ENCODE measurements around the gene FMR1NB. TPM values are rescaled to one million over a fixed set of nuclear protein-coding genes. Genes with fewer than 3 reads are reported as not detected.

FMR1NB gene
- total and polyA plus RNA-seq, 2 experiments from 2014 or later = not detected

GRCh38 chrX:148069759-148070503 is 88.8 kb downstream of the FMR1NB start:
- no peak for DNase-seq (ENCODE audit: low spot score)
- H3K36me3 ChIP-seq (replicated peaks; ENCODE audit: insufficient read depth, low read depth) = no peaks in the 10 kb centered on the region
- WGBS (ENCODE audit: low lambda C conversion rate, missing lambda C conversion rate) = 82% methylated on average over 6 of the region's 6 CpGs
- H3K4me3 ChIP-seq = no peak overlapping the region
- no peaks in the 10 kb centered on the region for H3K79me2 ChIP-seq
- H3K9me2 ChIP-seq (replicated peaks; ENCODE audit: insufficient read depth) = no peaks in the 10 kb centered on the region
- H3K4me1 ChIP-seq (ENCODE audit: insufficient read depth) = no peaks in the 10 kb centered on the region
- H3K4me2 ChIP-seq = no peak overlapping the region
- no peak overlapping the region for H2AFZ ChIP-seq
- H3K9me3 ChIP-seq (ENCODE audit: low read depth) = no peaks in the 10 kb centered on the region
- H3K27me3 ChIP-seq = no peaks in the 10 kb centered on the region
- H3K27ac ChIP-seq = no peak overlapping the region
- no peaks in the 10 kb centered on the region for H4K20me1 ChIP-seq (ENCODE audit: insufficient read depth, poor library complexity, severe bottlenecking)
- TF ChIP-seq EZH2phosphoT487 (IDR thresholded peaks at IDR 0.05; ENCODE audit: low read depth, severe bottlenecking, unreplicated experiment) (no peak), CTCF (IDR thresholded peaks at IDR 0.05; ENCODE audit: poor library complexity) (no peak), EZH2 (IDR thresholded peaks at IDR 0.05; ENCODE audit: borderline replicate concordance) (no peak)

GRCh38 chrX:148070504-148070877 is 89.4 kb downstream of the FMR1NB start:
- no peaks in the 10 kb centered on the region for H3K4me1 ChIP-seq (ENCODE audit: insufficient read depth)
- no peaks in the 10 kb centered on the region for H3K79me2 ChIP-seq
- no peaks in the 10 kb centered on the region for H3K27me3 ChIP-seq
- no peaks in the 10 kb centered on the region for H3K36me3 ChIP-seq (replicated peaks; ENCODE audit: insufficient read depth, low read depth)
- DNase-seq (ENCODE audit: low spot score) = no peak
- no peak overlapping the region for H2AFZ ChIP-seq
- H3K9me3 ChIP-seq (ENCODE audit: low read depth) = no peaks in the 10 kb centered on the region
- H3K4me2 ChIP-seq = no peak overlapping the region
- H3K4me3 ChIP-seq = no peak overlapping the region
- H3K27ac ChIP-seq = no peak overlapping the region
- TF ChIP-seq EZH2phosphoT487 (IDR thresholded peaks at IDR 0.05; ENCODE audit: low read depth, severe bottlenecking, unreplicated experiment) = no peak
- no peak for TF ChIP-seq CTCF (IDR thresholded peaks at IDR 0.05; ENCODE audit: poor library complexity)
- TF ChIP-seq EZH2 (IDR thresholded peaks at IDR 0.05; ENCODE audit: borderline replicate concordance) = no peak
- WGBS (ENCODE audit: low lambda C conversion rate, missing lambda C conversion rate) = 88% methylated on average over 1 of the region's 1 CpG
- H4K20me1 ChIP-seq (ENCODE audit: insufficient read depth, poor library complexity, severe bottlenecking) = no peaks in the 10 kb centered on the region
- H3K9me2 ChIP-seq (replicated peaks; ENCODE audit: insufficient read depth) = no peaks in the 10 kb centered on the region

Small RNA genes lying within 50 kb of the gene (small RNA-seq; reads per million reads assigned to genes)
- gene RNA5SP524 = not detected

Other genes with a start within 250 kb of the FMR1NB start
- 51.5 and 53.6 TPM in 2 replicates for gene FMR1, start 69.4 kb upstream of the FMR1NB start, total RNA-seq
- 35.1 and 40.5 TPM in 2 replicates for gene FMR1, start 69.4 kb upstream of the FMR1NB start, polyA plus RNA-seq

Data from hepatocyte (in vitro differentiated cells).